Gastrocnemius medialis (tissue), 4 donors: ENCODE measurements around the gene SELENOH.

Experiments used
- POLR2A ChIP-seq, 2 donors: fragments of 450-650 bp; IDR thresholded peaks; one replicate each; pipeline ENCODE4 v1.6.1; 2017; ENCODE audit warnings: antibody characterized with exemption in 2 of 2, mild to moderate bottlenecking in 2 of 2, moderate library complexity in 2 of 2
- TF ChIP-seq, protein P1 (sequence below), 5 experiments: fragments of 450-650 bp in 3 of 5; fragments of 200-600 bp in 2 of 5; sonication (generic) in 2 of 5; IDR thresholded peaks in 4 of 5; conservative IDR thresholded peaks in 1 of 5; 1 replicate in 4 of 5; 2 replicates in 1 of 5; pipeline ENCODE4 v1.5.1; 2016 to 2019; ENCODE audit warnings: antibody characterized with exemption in 5 of 5, mild to moderate bottlenecking in 3 of 5, moderate library complexity in 3 of 5

DNA sequence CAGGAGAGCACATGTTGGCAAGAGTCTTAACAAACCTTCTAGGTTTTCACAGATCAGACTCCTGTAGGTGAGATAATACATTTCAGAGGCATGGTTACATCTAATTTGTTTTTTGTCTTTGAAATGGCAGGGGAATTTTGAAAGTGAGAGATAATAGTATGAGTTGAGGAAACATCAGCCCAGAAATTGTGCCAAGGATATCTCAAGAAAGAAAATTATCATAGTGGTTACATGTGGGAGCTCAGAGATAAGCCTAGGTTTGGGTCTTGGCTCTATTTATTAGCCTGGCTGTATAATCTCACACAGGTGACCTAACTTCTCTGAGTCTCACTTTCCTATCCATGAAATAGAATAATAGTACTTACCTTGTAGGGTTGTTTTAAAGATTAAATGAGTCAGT lies 9.9 kb downstream of the SELENOH start:
- TF ChIP-seq, protein P1, sequence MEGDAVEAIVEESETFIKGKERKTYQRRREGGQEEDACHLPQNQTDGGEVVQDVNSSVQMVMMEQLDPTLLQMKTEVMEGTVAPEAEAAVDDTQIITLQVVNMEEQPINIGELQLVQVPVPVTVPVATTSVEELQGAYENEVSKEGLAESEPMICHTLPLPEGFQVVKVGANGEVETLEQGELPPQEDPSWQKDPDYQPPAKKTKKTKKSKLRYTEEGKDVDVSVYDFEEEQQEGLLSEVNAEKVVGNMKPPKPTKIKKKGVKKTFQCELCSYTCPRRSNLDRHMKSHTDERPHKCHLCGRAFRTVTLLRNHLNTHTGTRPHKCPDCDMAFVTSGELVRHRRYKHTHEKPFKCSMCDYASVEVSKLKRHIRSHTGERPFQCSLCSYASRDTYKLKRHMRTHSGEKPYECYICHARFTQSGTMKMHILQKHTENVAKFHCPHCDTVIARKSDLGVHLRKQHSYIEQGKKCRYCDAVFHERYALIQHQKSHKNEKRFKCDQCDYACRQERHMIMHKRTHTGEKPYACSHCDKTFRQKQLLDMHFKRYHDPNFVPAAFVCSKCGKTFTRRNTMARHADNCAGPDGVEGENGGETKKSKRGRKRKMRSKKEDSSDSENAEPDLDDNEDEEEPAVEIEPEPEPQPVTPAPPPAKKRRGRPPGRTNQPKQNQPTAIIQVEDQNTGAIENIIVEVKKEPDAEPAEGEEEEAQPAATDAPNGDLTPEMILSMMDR (IDR thresholded peaks at IDR 0.05 in 4 of 5, conservative IDR thresholded peaks at IDR 0.05 in 1 of 5) = no peak
- no peak for TF ChIP-seq POLR2A (IDR thresholded peaks at IDR 0.05)
